K562 (cell line): Measurements from ENCODE around the gene LDAF1. TPM values are rescaled to one million over a fixed set of nuclear protein-coding genes. Genes with fewer than 3 reads are reported as not detected.

ENCODE experiments used
- ATF3 ChIP-seq, 2 experiments: fragments of 450-650 bp in 1 of 2; sonication (generic) in 1 of 2; formaldehyde crosslinking in 1 of 2; IDR thresholded peaks in 1 of 2; conservative IDR thresholded peaks in 1 of 2; 2 replicates each; pipeline versions ENCODE4 v1.6.1 to v1.8.1; 2016 to 2023; ENCODE audit warnings: mild to moderate bottlenecking in 2 of 2, moderate library complexity in 2 of 2, inconsistent platforms in 1 of 2, missing genetic modification reagents in 1 of 2
- BACH1 ChIP-seq: fragments of 200-800 bp; sonication (Bioruptor generic); IDR thresholded peaks from 2 replicates; pipeline ENCODE4 v1.6.1; 2016; ENCODE audit warnings: missing genetic modification characterization, missing compliant biosample characterization
- CBX2 ChIP-seq: fragments of 200-600 bp; sonication (generic); IDR thresholded peaks from one replicate; pipeline ENCODE4 v1.6.1; 2012; ENCODE audit warnings: mild to moderate bottlenecking, low read length, inconsistent platforms; ENCODE audit not compliant: insufficient read depth, poor library complexity, severe bottlenecking
- CBX5 ChIP-seq: IDR thresholded peaks from 2 replicates; pipeline ENCODE4 v1.6.1; 2014; ENCODE audit warnings: low read depth, borderline replicate concordance
- CXXC5 ChIP-seq: fragments of 250-450 bp; sonication (Bioruptor Pico); IDR thresholded peaks from 2 replicates; pipeline ENCODE4 v1.8.0; 2022; ENCODE audit warnings: inconsistent platforms, mild to moderate bottlenecking, moderate library complexity
- EHMT2 ChIP-seq: fragments of 450-650 bp; IDR thresholded peaks from 2 replicates; pipeline ENCODE4 v1.6.1; 2018; ENCODE audit warnings: antibody characterized with exemption
- GTF2A2 ChIP-seq: IDR thresholded peaks from 2 replicates; pipeline ENCODE4 v1.6.1; 2016; ENCODE audit warnings: mild to moderate bottlenecking, missing genetic modification characterization, missing compliant biosample characterization
- JUNB ChIP-seq: fragments of 450-650 bp; formaldehyde crosslinking; conservative IDR thresholded peaks from 2 replicates; pipeline ENCODE4 v1.4.0; 2020; ENCODE audit warnings: mild to moderate bottlenecking
- LCOR ChIP-seq: sonication (generic); formaldehyde crosslinking; IDR thresholded peaks from 2 replicates; pipeline ENCODE4 v1.8.0; 2022; ENCODE audit warnings: mild to moderate bottlenecking, missing genetic modification reagents
- MECOM ChIP-seq: fragments of 250-450 bp; sonication (Bioruptor Pico); IDR thresholded peaks from 2 replicates; pipeline ENCODE4 v1.8.0; 2022; ENCODE audit warnings: inconsistent platforms
- NCOA4 ChIP-seq: fragments of 450-650 bp; IDR thresholded peaks from 2 replicates; pipeline ENCODE4 v1.6.1; 2018; ENCODE audit warnings: mild to moderate bottlenecking; ENCODE audit not compliant: partially characterized antibody
- NFYB ChIP-seq: IDR thresholded peaks from 2 replicates; pipeline ENCODE4 v1.6.1; 2011; ENCODE audit warnings: mild to moderate bottlenecking, moderate library complexity; ENCODE audit not compliant: insufficient read length; ENCODE audit errors: extremely low read depth
- OTX1 ChIP-seq: fragments of 450-650 bp; formaldehyde crosslinking; IDR thresholded peaks from 2 replicates; pipeline ENCODE4 v1.4.0; 2022; ENCODE audit warnings: mild to moderate bottlenecking
- PHF8 ChIP-seq: fragments of 200-600 bp; sonication (generic); IDR thresholded peaks from 2 replicates; pipeline ENCODE4 v1.6.1; 2012; ENCODE audit warnings: mixed run types, mild to moderate bottlenecking, inconsistent platforms, low read length, moderate library complexity, borderline replicate concordance
- POLR2A ChIP-seq: fragments of 450-650 bp; conservative IDR thresholded peaks from 2 replicates; pipeline ENCODE4 v1.6.1; 2016
- POLR2B ChIP-seq: fragments of 450-650 bp; IDR thresholded peaks from 2 replicates; pipeline ENCODE4 v1.6.1; 2018; ENCODE audit warnings: low read depth; ENCODE audit not compliant: partially characterized antibody
- RBM34 ChIP-seq: fragments of 200-400 bp; formaldehyde crosslinking; IDR thresholded peaks from 2 replicates; pipeline ENCODE4 v1.6.1; 2018; ENCODE audit warnings: low read length, borderline replicate concordance; ENCODE audit not compliant: insufficient read depth
- STAT5B ChIP-seq: fragments of 250-450 bp; sonication (Bioruptor Pico); IDR thresholded peaks from 2 replicates; pipeline ENCODE4 v1.8.0; 2021; ENCODE audit warnings: mild to moderate bottlenecking, inconsistent platforms
- ZBTB1 ChIP-seq: sonication (generic); formaldehyde crosslinking; IDR thresholded peaks from 2 replicates; pipeline ENCODE4 v1.8.1; 2023; ENCODE audit warnings: missing genetic modification reagents, low read depth, mild to moderate bottlenecking, borderline replicate concordance
- ZBTB33 ChIP-seq: sonication (generic); formaldehyde crosslinking; IDR thresholded peaks from 2 replicates; pipeline ENCODE4 v1.8.1; 2023; ENCODE audit warnings: mild to moderate bottlenecking, missing genetic modification reagents
- ZBTB7A ChIP-seq: IDR thresholded peaks from 2 replicates; pipeline ENCODE4 v1.6.1; 2011; ENCODE audit warnings: low read depth, mild to moderate bottlenecking, low read length, moderate library complexity, borderline replicate concordance; ENCODE audit not compliant: control insufficient read depth
- ZNF561 ChIP-seq: fragments of 450-650 bp; formaldehyde crosslinking; conservative IDR thresholded peaks from 2 replicates; pipeline ENCODE4 v1.4.0; 2020; ENCODE audit warnings: mild to moderate bottlenecking, moderate library complexity
- polyA plus RNA-seq, 8 experiments: library from polyadenylated mRNA; depleted of rRNA in 4 of 8; stranded (reverse) in 5 of 8; unstranded in 3 of 8; fragments of >200 nt; fragmentation: Nextera tagmentation in 2 of 8; fragmentation: Illumina TruSeq in 1 of 8; extraction: Ambion mirVana in 2 of 8; extraction: Trizol in 1 of 8; gene quantifications; 2 replicates each; pipeline versions ENCODE4 v1.2.1 to v1.2.3, GENCODE V29; 2011 to 2014; ENCODE audit warnings: inconsistent platforms in 1 of 8, missing spikeins in 1 of 8
- total RNA-seq, 7 experiments: library from RNA; depleted of rRNA in 6 of 7; stranded (reverse); fragments of >200 nt in 6 of 7; fragmentation: Illumina TruSeq in 2 of 7; extraction: Trizol in 2 of 7; gene quantifications; 2 replicates each; pipeline versions ENCODE4 v1.2.1 to v1.2.3, GENCODE V29; 2011 to 2021; ENCODE audit warnings: low replicate concordance in 1 of 7
- TF ChIP-seq, protein P1 (sequence below): fragments of 250-450 bp; sonication (Bioruptor Pico); IDR thresholded peaks from 2 replicates; pipeline ENCODE4 v1.4.0; 2020; ENCODE audit warnings: mild to moderate bottlenecking, moderate library complexity
- TF ChIP-seq, protein P2 (sequence below): sonication (generic); formaldehyde crosslinking; IDR thresholded peaks from 2 replicates; pipeline ENCODE4 v1.8.1; 2023; ENCODE audit warnings: mild to moderate bottlenecking, missing genetic modification reagents, moderate library complexity

The LDAF1 gene
- total and polyA plus RNA-seq, 9 of the 15 experiments (the other 6 are each of a cell fraction or from before 2014, with no cell fraction given), result 7.0 to 20.1 (median 12.5) TPM

DNA sequence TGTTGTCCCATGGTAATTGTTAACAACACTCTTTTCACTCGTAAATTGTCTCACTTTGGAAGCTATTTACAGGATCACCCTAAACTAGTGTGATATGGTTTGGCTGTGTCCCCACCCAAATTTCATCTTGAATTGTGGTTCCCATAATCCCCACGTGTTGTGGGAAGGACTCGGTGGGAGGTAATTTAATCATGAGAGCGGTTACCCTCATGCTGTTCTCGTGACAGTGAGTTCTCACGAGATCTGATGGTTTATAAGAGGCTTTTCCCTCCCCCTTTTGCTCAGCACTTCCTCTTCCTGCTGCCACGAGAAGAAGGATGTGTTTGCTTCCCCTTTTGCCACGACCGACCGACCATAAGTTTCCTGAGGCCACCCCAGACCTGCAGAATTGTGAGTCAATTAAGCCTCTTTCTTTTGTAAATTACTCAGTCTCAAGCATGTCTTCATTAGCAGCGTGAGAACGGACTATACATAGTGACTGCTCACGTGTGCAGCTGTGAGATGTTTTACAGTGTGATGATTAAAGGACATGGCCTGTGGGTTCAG lies 42.3 kb upstream of the LDAF1 start (continued):
- TF ChIP-seq EHMT2 (peak; percentile 70), STAT5B (no peak), POLR2A (peak; percentile 68), CBX5 (no peak), LCOR (CRISPR knock-in tag) (0 out of 2 replicates have a peak, but pooled peaks have one; percentile 43), ZBTB33 (CRISPR knock-in tag) (no peak), RBM34 (no peak), CBX2 (no peak), ATF3 (IDR thresholded peaks at IDR 0.05) (no peak), ATF3 (CRISPR knock-in tag; conservative IDR thresholded peaks at IDR 0.05) (no peak), JUNB (CRISPR knock-in tag) (no peak), ZBTB7A (no peak), NFYB (no peak), MECOM (CRISPR knock-in tag) (no peak), POLR2B (peak; percentile 62), CXXC5 (CRISPR knock-in tag) (0 out of 2 replicates have a peak, but pooled peaks have one; percentile 25), PHF8 (peak; percentile 38; the same call in 1 of the 2 replicates), ZNF561 (CRISPR knock-in tag) (no peak), OTX1 (CRISPR knock-in tag) (no peak), GTF2A2 (tag) (no peak), NCOA4 (no peak), ZBTB1 (no peak), BACH1 (tag) (no peak)
- TF ChIP-seq, protein P1, sequence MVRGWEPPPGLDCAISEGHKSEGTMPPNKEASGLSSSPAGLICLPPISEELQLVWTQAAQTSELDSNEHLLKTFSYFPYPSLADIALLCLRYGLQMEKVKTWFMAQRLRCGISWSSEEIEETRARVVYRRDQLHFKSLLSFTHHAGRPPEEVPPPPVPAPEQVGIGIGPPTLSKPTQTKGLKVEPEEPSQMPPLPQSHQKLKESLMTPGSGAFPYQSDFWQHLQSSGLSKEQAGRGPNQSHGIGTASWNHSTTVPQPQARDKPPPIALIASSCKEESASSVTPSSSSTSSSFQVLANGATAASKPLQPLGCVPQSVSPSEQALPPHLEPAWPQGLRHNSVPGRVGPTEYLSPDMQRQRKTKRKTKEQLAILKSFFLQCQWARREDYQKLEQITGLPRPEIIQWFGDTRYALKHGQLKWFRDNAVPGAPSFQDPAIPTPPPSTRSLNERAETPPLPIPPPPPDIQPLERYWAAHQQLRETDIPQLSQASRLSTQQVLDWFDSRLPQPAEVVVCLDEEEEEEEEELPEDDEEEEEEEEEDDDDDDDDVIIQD (CRISPR knock-in tag), result no peak
- TF ChIP-seq, protein P2, sequence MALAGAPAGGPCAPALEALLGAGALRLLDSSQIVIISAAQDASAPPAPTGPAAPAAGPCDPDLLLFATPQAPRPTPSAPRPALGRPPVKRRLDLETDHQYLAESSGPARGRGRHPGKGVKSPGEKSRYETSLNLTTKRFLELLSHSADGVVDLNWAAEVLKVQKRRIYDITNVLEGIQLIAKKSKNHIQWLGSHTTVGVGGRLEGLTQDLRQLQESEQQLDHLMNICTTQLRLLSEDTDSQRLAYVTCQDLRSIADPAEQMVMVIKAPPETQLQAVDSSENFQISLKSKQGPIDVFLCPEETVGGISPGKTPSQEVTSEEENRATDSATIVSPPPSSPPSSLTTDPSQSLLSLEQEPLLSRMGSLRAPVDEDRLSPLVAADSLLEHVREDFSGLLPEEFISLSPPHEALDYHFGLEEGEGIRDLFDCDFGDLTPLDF (CRISPR knock-in tag), result no peak
